Right lobe of liver (tissue), 6 donors: ENCODE data around the gene IGFBP5. TPM values are rescaled to one million over a fixed set of nuclear protein-coding genes. Genes with fewer than 3 reads are reported as not detected.

Source experiments
- ATAC-seq, 4 donors: fragments of 200-7000 bp; cut with Tn5 transposase; one replicate each; pipeline ENCODE4 v1.9.1; 2020; ENCODE audit warnings: mild to moderate bottlenecking in 4 of 4, moderate library complexity in 4 of 4
- DNase-seq, 3 donors: peaks; one replicate each; pipeline ENCODE4 v3.0.0-alpha.2; 2020
- H3K27ac ChIP-seq, 3 donors: fragments of 200-600 bp; one replicate each; pipeline ENCODE4 v1.8.0; 2022
- H3K27me3 ChIP-seq, 2 donors: fragments of 200-600 bp; one replicate each; pipeline ENCODE4 v1.8.0; 2022
- H3K36me3 ChIP-seq, 4 donors: fragments of 200-600 bp; sonication (generic) in 1 of 4; one replicate each; pipeline versions ENCODE4 v1.5.1 to v1.8.0; 2017 to 2022; ENCODE audit warnings: control low read depth in 1 of 4
- H3K4me1 ChIP-seq, 4 donors: fragments of 200-600 bp; sonication (generic) in 1 of 4; one replicate each; pipeline versions ENCODE4 v1.5.1 to v1.8.0; 2017 to 2022; ENCODE audit warnings: control low read depth in 1 of 4
- H3K4me3 ChIP-seq, 3 donors: fragments of 200-600 bp; one replicate each; pipeline ENCODE4 v1.8.0; 2022
- H3K9me3 ChIP-seq, 4 donors: fragments of 200-600 bp; sonication (generic) in 1 of 4; one replicate each; pipeline versions ENCODE4 v1.5.1 to v1.8.0; 2017 to 2022; ENCODE audit warnings: control low read depth in 1 of 4
- CTCF ChIP-seq, 4 donors: fragments of 200-600 bp in 3 of 4; fragments of 450-650 bp in 1 of 4; IDR thresholded peaks; one replicate each; pipeline versions ENCODE4 v1.5.1 to v1.8.0; 2016 to 2022; ENCODE audit warnings: antibody characterized with exemption in 4 of 4, mild to moderate bottlenecking in 2 of 4
- POLR2A ChIP-seq: fragments of 450-650 bp; IDR thresholded peaks from one replicate; pipeline ENCODE4 v1.6.1; 2017; ENCODE audit warnings: antibody characterized with exemption, mild to moderate bottlenecking
- WGBS: methylation state at CpG from one replicate; pipeline ENCODE4 v1.1.6; 2018; ENCODE audit warnings: low coverage, low lambda C conversion rate; ENCODE audit not compliant: insufficient coverage; ENCODE audit errors: missing lambda C conversion rate; 5-methylcytosine and 5-hydroxymethylcytosine counted together
- intact Hi-C, 2 donors: fragments of 100-400 bp; cut with DNase I; formaldehyde crosslinking; loops; one replicate each; pipeline versions ENCODE4 v1.11.2 to v1.14.1; 2022
- total RNA-seq, 6 experiments: library from RNA; depleted of rRNA in 2 of 6; stranded (reverse); fragments of >200 nt in 2 of 6; fragmentation: NEBNext Ultra II Directional in 3 of 6; extraction: Animal tissue kit (Norgen Biotek cat#: 25700) in 3 of 6; gene quantifications; one replicate each; pipeline versions ENCODE4 v1.1.0 to v1.2.4, GENCODE V29; 2016 to 2023
- donor health status: DM: no; HTN: yes; CAD: no.
- donor health status: DM: no; HTN: no; CAD: no.
- donor health status: DM: no; HTN: no; CAD: no.
- donor health status: DM: no; HTN: yes; CAD: no.
- donor health status: DM: no; HTN: yes; CAD: no.

IGFBP5 gene
- total RNA-seq, 6 experiments from 2014 or later, result 13.7 to 76.0 (median 30.9) TPM

GRCh38 chr2:216740557-216741222, 45.3 kb upstream of the IGFBP5 start:
- Histone ChIP-seq H3K27ac (peak overlapping the region in 2 of 3 donors; percentile 86 to 91), H3K9me3 (no peaks in the 10 kb centered on the region), H3K4me1 (peaks cover 0 to 23% (median 10%) of the 10 kb centered on the region in 4 donors), H3K4me3 (no peak overlapping the region), H3K27me3 (no peaks in the 10 kb centered on the region), H3K36me3 (no peaks in the 10 kb centered on the region)
- ATAC-seq (peak; percentile 97 to 99 (median 98)), DNase-seq (peak; percentile 74 to 87 (median 83))
- intact Hi-C loops, result no loop called here
- 36% methylated on average over 4 of the region's 6 CpGs for WGBS
- TF ChIP-seq POLR2A, result no peak
- no peak for TF ChIP-seq CTCF (IDR thresholded peaks at IDR 0.05)

GRCh38 chr2:216739035-216739434, 43.7 kb upstream of the IGFBP5 start:
- 84% methylated on average over 3 of the region's 3 CpGs for WGBS
- intact Hi-C loops, result no loop called here
- Histone ChIP-seq H3K27me3 (no peaks in the 10 kb centered on the region), H3K9me3 (no peaks in the 10 kb centered on the region), H3K36me3 (no peaks in the 10 kb centered on the region), H3K4me3 (no peak overlapping the region), H3K4me1 (peaks cover 0 to 23% (median 10%) of the 10 kb centered on the region in 4 donors), H3K27ac (no peak overlapping the region)
- ATAC-seq (no peak), DNase-seq (no peak)
- no peak for TF ChIP-seq POLR2A
- no peak for TF ChIP-seq CTCF (IDR thresholded peaks at IDR 0.05)

DNA sequence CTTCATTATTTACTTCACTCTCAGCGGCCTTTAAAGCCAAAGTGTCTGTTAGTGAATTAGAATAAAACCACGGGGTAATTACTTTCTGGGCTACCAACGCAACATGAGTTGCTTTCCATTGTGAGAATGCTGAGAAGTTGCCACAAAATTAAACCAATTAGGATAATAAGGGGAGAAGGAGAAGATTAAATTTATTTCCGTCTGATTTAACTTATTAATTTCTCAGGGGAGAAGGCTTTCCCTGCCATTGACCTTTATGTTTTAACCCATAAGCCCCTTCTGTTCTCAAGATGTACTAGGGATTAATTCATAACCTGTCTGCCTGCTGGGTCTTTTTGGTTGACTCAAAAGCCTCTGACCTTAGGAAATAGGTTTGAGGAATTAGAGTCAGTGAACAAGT, 42.3 kb upstream of the IGFBP5 start:
- no peaks in the 10 kb centered on the region for H3K27me3 ChIP-seq
- peaks cover 0 to 23% (median 10%) of the 10 kb centered on the region in 4 donors for H3K4me1 ChIP-seq
- no peaks in the 10 kb centered on the region for H3K9me3 ChIP-seq
- DNase-seq (no peak), ATAC-seq (no peak)
- H3K27ac ChIP-seq, result no peak overlapping the region
- no peaks in the 10 kb centered on the region for H3K36me3 ChIP-seq
- intact Hi-C loops, result no loop called here
- TF ChIP-seq POLR2A (no peak), CTCF (IDR thresholded peaks at IDR 0.05) (no peak)
- WGBS, result 76% methylated on average over 4 of the region's 4 CpGs
- no peak overlapping the region for H3K4me3 ChIP-seq

DNA sequence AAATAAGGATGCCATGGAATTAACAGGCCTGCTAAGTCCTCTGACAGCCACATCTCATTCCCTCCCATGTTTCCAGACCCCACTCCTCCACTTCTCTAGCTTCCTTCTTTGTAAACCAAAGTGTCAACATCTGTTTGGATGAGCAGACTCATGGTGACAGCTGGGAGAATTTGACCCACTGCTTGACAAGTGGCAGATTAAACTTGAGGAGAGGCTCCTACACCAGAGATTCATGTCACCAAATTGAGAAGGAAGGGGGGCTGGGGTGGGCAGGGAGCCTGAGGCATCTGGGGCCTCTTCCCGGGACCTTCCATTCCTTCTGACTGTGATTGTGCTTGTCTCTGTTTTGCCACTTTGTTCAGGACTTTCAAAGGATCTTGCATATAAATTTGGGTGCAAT, 41.0 kb upstream of the IGFBP5 start:
- DNase-seq (no peak), ATAC-seq (no peak)
- H3K4me3 ChIP-seq, result no peak overlapping the region
- H3K36me3 ChIP-seq, result no peaks in the 10 kb centered on the region
- WGBS, result 0% methylated on average over 1 of the region's 1 CpG
- H3K27me3 ChIP-seq, result no peaks in the 10 kb centered on the region
- H3K4me1 ChIP-seq, result peaks cover 0 to 20% (median 8%) of the 10 kb centered on the region in 4 donors
- no peaks in the 10 kb centered on the region for H3K9me3 ChIP-seq
- intact Hi-C loops, result no loop called here
- TF ChIP-seq CTCF (IDR thresholded peaks at IDR 0.05), result no peak
- TF ChIP-seq POLR2A, result no peak
- no peak overlapping the region for H3K27ac ChIP-seq
